Lower leg skin (tissue), 4 donors: Measurements from ENCODE around the gene COTL1. TPM values are rescaled to one million over a fixed set of nuclear protein-coding genes. Genes with fewer than 3 reads are reported as not detected.

ENCODE experiments used
- DNase-seq, 2 donors: peaks; one replicate each; pipeline ENCODE4 v3.0.0-alpha.2; 2019; ENCODE audit warnings: low spot score in 2 of 2
- H3K4me3 ChIP-seq: fragments of 200-600 bp; sonication (generic); 2 replicates; pipeline ENCODE4 v1.5.1; 2017; ENCODE audit warnings: mild to moderate bottlenecking, low read depth; ENCODE audit not compliant: poor library complexity, severe bottlenecking
- CTCF ChIP-seq, 3 donors: fragments of 450-650 bp; IDR thresholded peaks; one replicate each; pipeline ENCODE4 v1.5.1; 2016; ENCODE audit warnings: antibody characterized with exemption in 3 of 3, mild to moderate bottlenecking in 3 of 3, moderate library complexity in 2 of 3
- POLR2A ChIP-seq, 2 donors: fragments of 450-650 bp; IDR thresholded peaks; one replicate each; pipeline ENCODE4 v1.6.1; 2016 to 2017; ENCODE audit warnings: antibody characterized with exemption in 2 of 2, mild to moderate bottlenecking in 1 of 2, moderate library complexity in 1 of 2
- WGBS, 2 donors: methylation state at CpG; one replicate each; pipeline ENCODE4 v1.1.5; 2018; 5-methylcytosine and 5-hydroxymethylcytosine counted together
- intact Hi-C: fragments of 100-400 bp; cut with DNase I; formaldehyde crosslinking; loops from one replicate; pipeline ENCODE4 v1.15.0; 2023; ENCODE audit warnings: low total_unique reads
- total RNA-seq, 4 donors: library from RNA; depleted of rRNA; stranded (reverse); fragments of >200 nt; gene quantifications; one replicate each; pipeline ENCODE4 v1.1.0, GENCODE V29; 2016

Gene COTL1
- total RNA-seq, 4 donors from 2014 or later = 6.5 to 25.7 (median 9.8) TPM

- intact Hi-C loops = no loop called here
- TF ChIP-seq POLR2A (IDR thresholded peaks at IDR 0.05) = no peak
- TF ChIP-seq CTCF (IDR thresholded peaks at IDR 0.05) = no peak
- DNase-seq = no peak
- no peak overlapping the region for H3K4me3 ChIP-seq
- 45 to 58% methylated on average over 6 of the region's 6 CpGs for WGBS, 2 donors
Observed at GRCh38 chr16:84654998-84655397, 37.1 kb upstream of the COTL1 start.

- no peak overlapping the region for H3K4me3 ChIP-seq
- no peak for DNase-seq
- TF ChIP-seq CTCF (IDR thresholded peaks at IDR 0.05) = no peak
- no peak for TF ChIP-seq POLR2A (IDR thresholded peaks at IDR 0.05)
- 89 to 90% methylated on average over 3 of the region's 3 CpGs for whole genome bisulfite sequencing, 2 donors
- intact Hi-C loops = no loop called here
Observed at GRCh38 chr16:84654238-84654637, 36.4 kb upstream of the COTL1 start.

GRCh38 chr16:84652566-84652965 lies 34.7 kb upstream of the COTL1 start:
- 83 to 85% methylated on average over 7 of the region's 7 CpGs for WGBS, 2 donors
- intact Hi-C loops = no loop called here
- no peak overlapping the region for H3K4me3 ChIP-seq
- DNase-seq = no peak
- TF ChIP-seq CTCF (IDR thresholded peaks at IDR 0.05) (no peak), POLR2A (IDR thresholded peaks at IDR 0.05) (no peak)

GRCh38 chr16:84650062-84650991 lies 32.4 kb upstream of the COTL1 start:
- DNase-seq = no peak
- TF ChIP-seq POLR2A (IDR thresholded peaks at IDR 0.05) (no peak), CTCF (IDR thresholded peaks at IDR 0.05) (no peak)
- H3K4me3 ChIP-seq = no peak overlapping the region
- intact Hi-C loops = no loop called here
- 74 to 76% methylated on average over 20 of the region's 20 CpGs for WGBS, 2 donors

- no peak for TF ChIP-seq POLR2A (IDR thresholded peaks at IDR 0.05)
- TF ChIP-seq CTCF (IDR thresholded peaks at IDR 0.05) = no peak
- no peak for DNase-seq
- peak overlapping the region; percentile 59 for H3K4me3 ChIP-seq
- WGBS, 2 donors = 56 to 70% methylated on average over 11 of the region's 11 CpGs
- intact Hi-C loops = no loop called here
Observed at GRCh38 chr16:84649511-84649861, 31.6 kb upstream of the COTL1 start.
